ENCODE measurements around the gene REEP3. TPM values are rescaled to one million over a fixed set of nuclear protein-coding genes. Genes with fewer than 3 reads are reported as not detected.
A peak's percentile ranks its signal among the peaks of the same experiment; 100 is the strongest.

Gene REEP3
- total and polyA plus RNA-seq, 2 of the 4 experiments (the other 2 are of a cell fraction): 11.7 to 28.9 TPM

DNA sequence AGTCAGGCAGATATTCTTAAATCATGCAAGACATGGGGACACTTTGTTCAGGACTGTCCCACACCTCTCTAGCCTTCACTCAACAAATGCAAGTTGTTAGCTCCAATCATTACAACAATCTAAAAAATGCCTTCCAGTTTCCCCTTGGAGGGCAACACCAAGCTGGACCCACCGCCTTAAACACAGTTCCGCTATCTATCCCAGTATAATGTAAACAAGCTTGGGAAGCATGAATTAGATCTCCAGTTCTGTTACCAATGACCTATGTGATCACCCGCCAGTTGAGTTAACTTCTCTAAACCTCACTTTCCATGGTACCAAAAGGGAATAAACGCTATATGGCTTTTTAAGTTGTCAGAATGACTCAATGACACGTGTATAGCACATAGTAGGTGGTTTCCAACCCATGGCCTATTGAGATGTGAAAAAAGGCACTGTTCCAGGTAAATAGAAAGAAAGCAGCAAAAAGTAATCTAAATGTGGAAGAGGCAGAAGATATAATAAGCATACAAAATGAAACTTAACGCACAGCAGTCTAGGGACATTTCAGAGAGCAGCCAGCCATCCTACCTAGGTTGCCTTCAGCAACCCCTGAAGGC, 2.4 kb upstream of the REEP3 start:
- TF ChIP-seq MAFK (IDR thresholded peaks at IDR 0.05; ENCODE audit: low read depth, low read length): no peak
- Histone ChIP-seq H3K4me1 (ENCODE audit: control insufficient read depth, insufficient read depth, low read length) (peaks cover 12% of the 10 kb centered on the region), H3K4me2 (ENCODE audit: low read depth, low read length) (no peak overlapping the region), H3K27ac (ENCODE audit: insufficient read depth, low read length) (no peak overlapping the region), H3K56ac (ENCODE audit: extremely low read depth, insufficient read depth, low read length) (no peak overlapping the region), H4K91ac (ENCODE audit: insufficient read depth, low read depth, low read length) (no peak overlapping the region), H4K5ac (ENCODE audit: low read depth, low read length) (no peak overlapping the region), H2BK5ac (ENCODE audit: low read depth, low read length, poor library complexity, severe bottlenecking) (no peak overlapping the region), H2BK120ac (ENCODE audit: low read depth, low read length) (no peak overlapping the region), H2AK5ac (ENCODE audit: low read depth, low read length) (no peak overlapping the region), H3K14ac (replicated peaks; ENCODE audit: low read depth, low read length) (no peak overlapping the region), H3K4me3 (ENCODE audit: insufficient read depth, low read depth, low read length) (no peak overlapping the region), H3K27me3 (ENCODE audit: control insufficient read depth, insufficient read depth, low read length) (no peaks in the 10 kb centered on the region), H2BK15ac (ENCODE audit: low read depth, low read length) (no peak overlapping the region), H3K23ac (ENCODE audit: low read depth, low read length) (no peak overlapping the region), H2AFZ (replicated peaks; ENCODE audit: low read length, poor library complexity) (no peak overlapping the region), H2BK20ac (ENCODE audit: low read depth, low read length) (no peak overlapping the region), H3K9me1 (ENCODE audit: insufficient read depth, low read length) (peaks cover 9% of the 10 kb centered on the region; the same call in 1 of the 2 replicates), H3K79me1 (ENCODE audit: low read depth in 1 of 2, low read length in 2 of 2) (peaks cover 24 to 62% of the 10 kb centered on the region in 2 experiments), H3K18ac (ENCODE audit: low read depth, low read length) (no peak overlapping the region), H3K4ac (ENCODE audit: low read depth, low read length) (no peak overlapping the region), H3K9ac (ENCODE audit: low read depth, low read length) (no peak overlapping the region), H2AK9ac (replicated peaks; ENCODE audit: low read depth, low read length, poor library complexity) (no peak overlapping the region), H3K9me3 (ENCODE audit: control insufficient read depth, insufficient read depth, low read length) (peaks cover 2% of the 10 kb centered on the region; the same call in 1 of the 2 replicates), H3K36me3 (ENCODE audit: control insufficient read depth, insufficient read depth, low read length) (no peaks in the 10 kb centered on the region), H4K8ac (ENCODE audit: low read depth in 2 of 2, low read length in 2 of 2) (no peak overlapping the region), H4K20me1 (ENCODE audit: insufficient read depth, low read length) (peaks cover 19% of the 10 kb centered on the region)
- dilution Hi-C loops (cut with HindIII; ENCODE audit: low sequenced_read_pairs, unreplicated experiment): no loop called here
- DNase-seq: no peak
- in situ Hi-C loops (cut with MboI; ENCODE audit: low sequenced_read_pairs): no loop called here
- no peak for ATAC-seq (ENCODE audit: low read depth)
- 83% methylated on average over 1 of the region's 6 CpGs; no CpG with 5 or more reads in 1 of the 2 experiments for WGBS, 2 experiments (ENCODE audit: extremely low coverage in 2 of 2, insufficient read length in 1 of 2)
- POLR2A ChIA-PET (ENCODE audit: unreplicated experiment): no interaction called here
- BruUV-seq (replicated peaks): TSS peak; percentile 7
- intact Hi-C loops (cut with micrococcal nuclease): no loop called here
- CTCF ChIA-PET: no interaction called here

All from IMR-90 (cell line).